WTC11 (cell line): ENCODE data around the gene PLIN5. TPM values are rescaled to one million over a fixed set of nuclear protein-coding genes. Genes with fewer than 3 reads are reported as not detected.

Experiments
- ATAC-seq: fragments of 200-7000 bp; cut with Tn5 transposase; 2 replicates; pipeline ENCODE4 v1.10.0; 2021; ENCODE audit warnings: mild to moderate bottlenecking, moderate library complexity
- CTCF ChIA-PET: fragments of 300-600 bp; sonication (Branson Sonifier 250); formaldehyde crosslinking; loops from one replicate; lab custom pipeline; 2021; ENCODE audit warnings: antibody characterized with exemption; lab: Charles Lee
- POLR2A ChIA-PET: fragments of 350-600 bp; sonication (Branson Sonifier 250); formaldehyde crosslinking; loops from one replicate; lab custom pipeline; 2021; ENCODE audit warnings: antibody characterized with exemption; lab: Charles Lee
- DNase-seq: peaks from one replicate; pipeline ENCODE4 v3.0.0; 2021; ENCODE audit warnings: low spot score
- H3K27ac Mint-ChIP-seq: 2 replicates; pipeline ENCODE4 v1.8.0; 2021; ENCODE audit warnings: mixed read lengths
- H3K27me3 Mint-ChIP-seq: 2 replicates; pipeline ENCODE4 v1.8.0; 2021; ENCODE audit warnings: low read depth, mild to moderate bottlenecking, moderate library complexity, mixed read lengths
- H3K36me3 Mint-ChIP-seq: 2 replicates; pipeline ENCODE4 v1.8.0; 2021; ENCODE audit warnings: mixed read lengths
- H3K4me1 Mint-ChIP-seq: 2 replicates; pipeline ENCODE4 v1.8.0; 2022; ENCODE audit warnings: mixed read lengths
- H3K4me3 Mint-ChIP-seq: 2 replicates; pipeline ENCODE4 v1.8.0; 2021; ENCODE audit warnings: mild to moderate bottlenecking, moderate library complexity, mixed read lengths
- H3K9me3 Mint-ChIP-seq: 2 replicates; pipeline ENCODE4 v1.8.0; 2021; ENCODE audit warnings: mixed read lengths
- GABPB1 ChIP-seq: sonication (generic); formaldehyde crosslinking; IDR thresholded peaks from 2 replicates; pipeline ENCODE4 v1.8.1; 2023; ENCODE audit warnings: mild to moderate bottlenecking, missing genetic modification reagents
- GRHL2 ChIP-seq: fragments of 250-450 bp; sonication (Bioruptor Pico); IDR thresholded peaks from 2 replicates; pipeline ENCODE4 v1.8.0; 2022; ENCODE audit warnings: mild to moderate bottlenecking, moderate library complexity; ENCODE audit not compliant: insufficient replicate concordance, severe bottlenecking
- HMGA2 ChIP-seq: fragments of 250-450 bp; sonication (Bioruptor Pico); IDR thresholded peaks from 2 replicates; pipeline ENCODE4 v1.4.0; 2021; ENCODE audit warnings: mild to moderate bottlenecking, moderate library complexity
- ZBTB21 ChIP-seq: sonication (generic); formaldehyde crosslinking; IDR thresholded peaks from 2 replicates; pipeline ENCODE4 v1.8.1; 2023; ENCODE audit warnings: mild to moderate bottlenecking, missing genetic modification reagents, borderline replicate concordance
- ZNF317 ChIP-seq: sonication (generic); formaldehyde crosslinking; IDR thresholded peaks from 2 replicates; pipeline ENCODE4 v1.8.1; 2023; ENCODE audit warnings: low read depth, mild to moderate bottlenecking, moderate library complexity, missing genetic modification reagents, borderline replicate concordance
- ZNF396 ChIP-seq: fragments of 250-450 bp; sonication (Bioruptor Pico); IDR thresholded peaks from 2 replicates; pipeline ENCODE4 v1.8.0; 2021; ENCODE audit warnings: mild to moderate bottlenecking, moderate library complexity, borderline replicate concordance
- ZNF671 ChIP-seq: fragments of 250-450 bp; sonication (Bioruptor Pico); IDR thresholded peaks from 2 replicates; pipeline ENCODE4 v1.8.0; 2021; ENCODE audit warnings: mild to moderate bottlenecking
- total RNA-seq: library from RNA; stranded (reverse); gene quantifications from 3 replicates; pipeline ENCODE4 v1.2.3, GENCODE V29; 2021
- TF ChIP-seq, protein P1 (sequence below): fragments of 250-450 bp; sonication (Bioruptor Pico); conservative IDR thresholded peaks from 2 replicates; pipeline ENCODE4 v1.9.0; 2021; ENCODE audit warnings: mild to moderate bottlenecking
- TF ChIP-seq, protein P2 (sequence below): sonication (generic); formaldehyde crosslinking; IDR thresholded peaks from 2 replicates; pipeline ENCODE4 v1.8.0; 2023; ENCODE audit warnings: missing genetic modification reagents
- TF ChIP-seq, protein P3 (sequence below): fragments of 250-450 bp; sonication (Bioruptor Pico); IDR thresholded peaks from 2 replicates; pipeline ENCODE4 v1.9.0; 2021; ENCODE audit warnings: moderate library complexity, mild to moderate bottlenecking, inconsistent platforms, borderline replicate concordance
- TF ChIP-seq, protein P4 (sequence below): sonication (generic); formaldehyde crosslinking; IDR thresholded peaks from 2 replicates; pipeline ENCODE4 v1.8.0; 2022; ENCODE audit warnings: missing genetic modification reagents
- TF ChIP-seq, protein P5 (sequence below): sonication (generic); formaldehyde crosslinking; IDR thresholded peaks from 2 replicates; pipeline ENCODE4 v1.8.1; 2022; ENCODE audit warnings: low read depth, mild to moderate bottlenecking, moderate library complexity, missing genetic modification reagents, borderline replicate concordance
- TF ChIP-seq, protein P6 (sequence below): fragments of 250-450 bp; sonication (Bioruptor Pico); IDR thresholded peaks from 2 replicates; pipeline ENCODE4 v1.9.0; 2021; ENCODE audit warnings: mild to moderate bottlenecking
- TF ChIP-seq, protein P7 (sequence below): fragments of 200-600 bp; IDR thresholded peaks from 2 replicates; pipeline ENCODE4 v1.8.0; 2022; ENCODE audit warnings: antibody characterized with exemption

Gene PLIN5
- total RNA-seq, 1 experiment from 2014 or later, result 3.9 TPM

DNA sequence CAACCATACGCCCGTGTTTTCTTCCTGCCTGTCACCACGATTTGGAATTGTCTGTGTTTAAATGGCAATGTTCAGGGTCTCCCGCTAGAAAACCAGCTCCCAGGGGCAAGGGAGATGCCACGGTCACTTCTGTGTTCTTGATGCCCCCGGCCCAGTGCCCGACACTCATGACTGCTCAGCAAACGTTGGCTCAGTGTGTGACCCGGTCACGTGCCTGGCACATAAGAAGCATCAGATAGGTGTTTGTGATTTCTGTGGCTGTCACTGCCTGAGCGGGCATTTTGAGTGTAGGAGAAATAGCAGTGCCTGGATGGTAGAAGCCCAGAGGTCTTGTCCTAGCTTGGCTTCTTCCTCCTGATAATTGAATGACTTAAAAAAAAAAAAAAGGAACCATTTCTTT, 47.5 kb downstream of the PLIN5 start:
- Mint-ChIP-seq H3K36me3 (peaks cover 37% of the 10 kb centered on the region), H3K9me3 (no peaks in the 10 kb centered on the region), H3K27ac (no peak overlapping the region), H3K4me1 (no peaks in the 10 kb centered on the region), H3K4me3 (no peak overlapping the region), H3K27me3 (no peaks in the 10 kb centered on the region)
- ATAC-seq (no peak), DNase-seq (no peak)
- ChIA-PET CTCF (interaction anchor here (0.8 kb wide), 1 partner anchor 36 kb away, joined by 3 read pairs; no protein-coding TSS in a partner anchor), POLR2A (no interaction called here)
- TF ChIP-seq ZNF396 (CRISPR knock-in tag) (no peak), ZNF671 (no peak), ZBTB21 (CRISPR knock-in tag) (no peak), ZNF317 (CRISPR knock-in tag) (no peak), GABPB1 (CRISPR knock-in tag) (no peak), GRHL2 (CRISPR knock-in tag) (no peak), HMGA2 (no peak)
- TF ChIP-seq, protein P1, sequence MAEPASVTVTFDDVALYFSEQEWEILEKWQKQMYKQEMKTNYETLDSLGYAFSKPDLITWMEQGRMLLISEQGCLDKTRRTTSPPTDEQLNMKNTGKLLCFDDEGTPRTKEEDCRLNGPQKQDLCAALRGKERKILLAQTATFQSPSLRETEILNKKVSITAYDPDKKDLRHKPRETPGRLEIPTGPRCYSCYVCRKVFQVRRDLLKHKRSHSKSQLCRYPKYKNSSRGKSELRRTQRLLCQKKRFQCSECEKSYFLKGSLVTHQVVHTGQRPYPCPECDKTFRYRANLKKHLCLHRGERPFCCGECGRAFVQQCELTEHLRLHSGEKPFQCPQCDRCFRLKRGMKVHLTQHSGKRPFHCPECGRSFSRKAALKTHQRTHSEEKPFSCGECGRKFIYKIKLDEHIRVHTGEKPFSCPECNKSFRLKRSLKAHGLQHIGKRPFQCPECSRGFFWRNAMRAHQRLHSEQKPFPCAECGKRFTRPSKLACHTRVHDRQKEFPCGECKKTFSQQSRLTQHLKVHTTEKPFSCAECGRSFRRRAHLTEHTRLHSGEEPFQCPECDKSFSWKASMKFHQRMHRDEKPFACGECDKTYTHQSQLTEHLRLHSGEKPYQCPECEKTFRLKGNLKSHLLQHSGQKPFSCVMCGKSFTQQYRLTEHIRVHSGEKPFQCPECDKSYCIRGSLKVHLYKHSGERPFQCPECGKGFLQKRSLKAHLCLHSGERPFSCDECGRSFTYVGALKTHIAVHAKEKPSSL (CRISPR knock-in tag), result no peak
- TF ChIP-seq, protein P2, sequence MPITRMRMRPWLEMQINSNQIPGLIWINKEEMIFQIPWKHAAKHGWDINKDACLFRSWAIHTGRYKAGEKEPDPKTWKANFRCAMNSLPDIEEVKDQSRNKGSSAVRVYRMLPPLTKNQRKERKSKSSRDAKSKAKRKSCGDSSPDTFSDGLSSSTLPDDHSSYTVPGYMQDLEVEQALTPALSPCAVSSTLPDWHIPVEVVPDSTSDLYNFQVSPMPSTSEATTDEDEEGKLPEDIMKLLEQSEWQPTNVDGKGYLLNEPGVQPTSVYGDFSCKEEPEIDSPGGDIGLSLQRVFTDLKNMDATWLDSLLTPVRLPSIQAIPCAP (CRISPR knock-in tag), result no peak
- TF ChIP-seq, protein P3, sequence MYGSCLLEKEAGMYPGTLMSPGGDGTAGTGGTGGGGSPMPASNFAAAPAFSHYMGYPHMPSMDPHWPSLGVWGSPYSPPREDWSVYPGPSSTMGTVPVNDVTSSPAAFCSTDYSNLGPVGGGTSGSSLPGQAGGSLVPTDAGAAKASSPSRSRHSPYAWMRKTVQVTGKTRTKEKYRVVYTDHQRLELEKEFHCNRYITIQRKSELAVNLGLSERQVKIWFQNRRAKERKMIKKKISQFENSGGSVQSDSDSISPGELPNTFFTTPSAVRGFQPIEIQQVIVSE, result no peak
- TF ChIP-seq, protein P4, sequence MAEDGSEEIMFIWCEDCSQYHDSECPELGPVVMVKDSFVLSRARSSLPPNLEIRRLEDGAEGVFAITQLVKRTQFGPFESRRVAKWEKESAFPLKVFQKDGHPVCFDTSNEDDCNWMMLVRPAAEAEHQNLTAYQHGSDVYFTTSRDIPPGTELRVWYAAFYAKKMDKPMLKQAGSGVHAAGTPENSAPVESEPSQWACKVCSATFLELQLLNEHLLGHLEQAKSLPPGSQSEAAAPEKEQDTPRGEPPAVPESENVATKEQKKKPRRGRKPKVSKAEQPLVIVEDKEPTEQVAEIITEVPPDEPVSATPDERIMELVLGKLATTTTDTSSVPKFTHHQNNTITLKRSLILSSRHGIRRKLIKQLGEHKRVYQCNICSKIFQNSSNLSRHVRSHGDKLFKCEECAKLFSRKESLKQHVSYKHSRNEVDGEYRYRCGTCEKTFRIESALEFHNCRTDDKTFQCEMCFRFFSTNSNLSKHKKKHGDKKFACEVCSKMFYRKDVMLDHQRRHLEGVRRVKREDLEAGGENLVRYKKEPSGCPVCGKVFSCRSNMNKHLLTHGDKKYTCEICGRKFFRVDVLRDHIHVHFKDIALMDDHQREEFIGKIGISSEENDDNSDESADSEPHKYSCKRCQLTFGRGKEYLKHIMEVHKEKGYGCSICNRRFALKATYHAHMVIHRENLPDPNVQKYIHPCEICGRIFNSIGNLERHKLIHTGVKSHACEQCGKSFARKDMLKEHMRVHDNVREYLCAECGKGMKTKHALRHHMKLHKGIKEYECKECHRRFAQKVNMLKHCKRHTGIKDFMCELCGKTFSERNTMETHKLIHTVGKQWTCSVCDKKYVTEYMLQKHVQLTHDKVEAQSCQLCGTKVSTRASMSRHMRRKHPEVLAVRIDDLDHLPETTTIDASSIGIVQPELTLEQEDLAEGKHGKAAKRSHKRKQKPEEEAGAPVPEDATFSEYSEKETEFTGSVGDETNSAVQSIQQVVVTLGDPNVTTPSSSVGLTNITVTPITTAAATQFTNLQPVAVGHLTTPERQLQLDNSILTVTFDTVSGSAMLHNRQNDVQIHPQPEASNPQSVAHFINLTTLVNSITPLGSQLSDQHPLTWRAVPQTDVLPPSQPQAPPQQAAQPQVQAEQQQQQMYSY (CRISPR knock-in tag), result no peak
- TF ChIP-seq, protein P5, sequence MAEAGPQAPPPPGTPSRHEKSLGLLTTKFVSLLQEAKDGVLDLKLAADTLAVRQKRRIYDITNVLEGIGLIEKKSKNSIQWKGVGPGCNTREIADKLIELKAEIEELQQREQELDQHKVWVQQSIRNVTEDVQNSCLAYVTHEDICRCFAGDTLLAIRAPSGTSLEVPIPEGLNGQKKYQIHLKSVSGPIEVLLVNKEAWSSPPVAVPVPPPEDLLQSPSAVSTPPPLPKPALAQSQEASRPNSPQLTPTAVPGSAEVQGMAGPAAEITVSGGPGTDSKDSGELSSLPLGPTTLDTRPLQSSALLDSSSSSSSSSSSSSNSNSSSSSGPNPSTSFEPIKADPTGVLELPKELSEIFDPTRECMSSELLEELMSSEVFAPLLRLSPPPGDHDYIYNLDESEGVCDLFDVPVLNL (CRISPR knock-in tag), result no peak
- TF ChIP-seq, protein P6, sequence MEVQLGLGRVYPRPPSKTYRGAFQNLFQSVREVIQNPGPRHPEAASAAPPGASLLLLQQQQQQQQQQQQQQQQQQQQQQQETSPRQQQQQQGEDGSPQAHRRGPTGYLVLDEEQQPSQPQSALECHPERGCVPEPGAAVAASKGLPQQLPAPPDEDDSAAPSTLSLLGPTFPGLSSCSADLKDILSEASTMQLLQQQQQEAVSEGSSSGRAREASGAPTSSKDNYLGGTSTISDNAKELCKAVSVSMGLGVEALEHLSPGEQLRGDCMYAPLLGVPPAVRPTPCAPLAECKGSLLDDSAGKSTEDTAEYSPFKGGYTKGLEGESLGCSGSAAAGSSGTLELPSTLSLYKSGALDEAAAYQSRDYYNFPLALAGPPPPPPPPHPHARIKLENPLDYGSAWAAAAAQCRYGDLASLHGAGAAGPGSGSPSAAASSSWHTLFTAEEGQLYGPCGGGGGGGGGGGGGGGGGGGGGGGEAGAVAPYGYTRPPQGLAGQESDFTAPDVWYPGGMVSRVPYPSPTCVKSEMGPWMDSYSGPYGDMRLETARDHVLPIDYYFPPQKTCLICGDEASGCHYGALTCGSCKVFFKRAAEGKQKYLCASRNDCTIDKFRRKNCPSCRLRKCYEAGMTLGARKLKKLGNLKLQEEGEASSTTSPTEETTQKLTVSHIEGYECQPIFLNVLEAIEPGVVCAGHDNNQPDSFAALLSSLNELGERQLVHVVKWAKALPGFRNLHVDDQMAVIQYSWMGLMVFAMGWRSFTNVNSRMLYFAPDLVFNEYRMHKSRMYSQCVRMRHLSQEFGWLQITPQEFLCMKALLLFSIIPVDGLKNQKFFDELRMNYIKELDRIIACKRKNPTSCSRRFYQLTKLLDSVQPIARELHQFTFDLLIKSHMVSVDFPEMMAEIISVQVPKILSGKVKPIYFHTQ (CRISPR knock-in tag), result no peak
- TF ChIP-seq, protein P7, sequence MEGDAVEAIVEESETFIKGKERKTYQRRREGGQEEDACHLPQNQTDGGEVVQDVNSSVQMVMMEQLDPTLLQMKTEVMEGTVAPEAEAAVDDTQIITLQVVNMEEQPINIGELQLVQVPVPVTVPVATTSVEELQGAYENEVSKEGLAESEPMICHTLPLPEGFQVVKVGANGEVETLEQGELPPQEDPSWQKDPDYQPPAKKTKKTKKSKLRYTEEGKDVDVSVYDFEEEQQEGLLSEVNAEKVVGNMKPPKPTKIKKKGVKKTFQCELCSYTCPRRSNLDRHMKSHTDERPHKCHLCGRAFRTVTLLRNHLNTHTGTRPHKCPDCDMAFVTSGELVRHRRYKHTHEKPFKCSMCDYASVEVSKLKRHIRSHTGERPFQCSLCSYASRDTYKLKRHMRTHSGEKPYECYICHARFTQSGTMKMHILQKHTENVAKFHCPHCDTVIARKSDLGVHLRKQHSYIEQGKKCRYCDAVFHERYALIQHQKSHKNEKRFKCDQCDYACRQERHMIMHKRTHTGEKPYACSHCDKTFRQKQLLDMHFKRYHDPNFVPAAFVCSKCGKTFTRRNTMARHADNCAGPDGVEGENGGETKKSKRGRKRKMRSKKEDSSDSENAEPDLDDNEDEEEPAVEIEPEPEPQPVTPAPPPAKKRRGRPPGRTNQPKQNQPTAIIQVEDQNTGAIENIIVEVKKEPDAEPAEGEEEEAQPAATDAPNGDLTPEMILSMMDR, result no peak
